ENCODE results near the gene FFAR4.

GRCh38 chr10:93598157-93598556, 31.7 kb downstream of the FFAR4 start:
- TF ChIP-seq FOXK2 (IDR thresholded peaks at IDR 0.05) = no peak
- TF ChIP-seq FOXA1 (IDR thresholded peaks at IDR 0.05) = no peak
- no peak for TF ChIP-seq FOXM1 (IDR thresholded peaks at IDR 0.05; ENCODE audit: borderline replicate concordance)
- no peak for TF ChIP-seq ARNT (IDR thresholded peaks at IDR 0.05)
- TF ChIP-seq SUZ12 (IDR thresholded peaks at IDR 0.05) = no peak
- TF ChIP-seq HDGF (IDR thresholded peaks at IDR 0.05; ENCODE audit: borderline replicate concordance) = no peak
- TF ChIP-seq L3MBTL2 (conservative IDR thresholded peaks at IDR 0.05) = no peak
- no peak for TF ChIP-seq SP1 (IDR thresholded peaks at IDR 0.05)
- TF ChIP-seq BHLHE40 (IDR thresholded peaks at IDR 0.05; ENCODE audit: borderline replicate concordance) = no peak
- no peak for TF ChIP-seq TARDBP (IDR thresholded peaks at IDR 0.05)
- no peak for TF ChIP-seq LEF1 (IDR thresholded peaks at IDR 0.05; ENCODE audit: borderline replicate concordance)
- TF ChIP-seq, protein P1, sequence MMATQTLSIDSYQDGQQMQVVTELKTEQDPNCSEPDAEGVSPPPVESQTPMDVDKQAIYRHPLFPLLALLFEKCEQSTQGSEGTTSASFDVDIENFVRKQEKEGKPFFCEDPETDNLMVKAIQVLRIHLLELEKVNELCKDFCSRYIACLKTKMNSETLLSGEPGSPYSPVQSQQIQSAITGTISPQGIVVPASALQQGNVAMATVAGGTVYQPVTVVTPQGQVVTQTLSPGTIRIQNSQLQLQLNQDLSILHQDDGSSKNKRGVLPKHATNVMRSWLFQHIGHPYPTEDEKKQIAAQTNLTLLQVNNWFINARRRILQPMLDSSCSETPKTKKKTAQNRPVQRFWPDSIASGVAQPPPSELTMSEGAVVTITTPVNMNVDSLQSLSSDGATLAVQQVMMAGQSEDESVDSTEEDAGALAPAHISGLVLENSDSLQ (IDR thresholded peaks at IDR 0.05) = no peak
- TF ChIP-seq ELF4 (IDR thresholded peaks at IDR 0.05) = no peak
- TF ChIP-seq CTBP1 (IDR thresholded peaks at IDR 0.05; ENCODE audit: borderline replicate concordance) = no peak
